HG02884 (cell line): ENCODE data around the gene XPNPEP3.
A peak's percentile ranks its signal among the peaks of the same experiment; 100 is the strongest.
"Not testable (repeated sequence)": the region's sequence is repeated elsewhere in the genome, so short reads cannot be mapped to it uniquely, and the experiment has no call there.

Source experiments
- ATAC-seq: cut with Tn5 transposase; IDR thresholded peaks from one replicate; pipeline ENCODE4 v1.9.1; 2021; ENCODE audit warnings: mild to moderate bottlenecking, moderate library complexity; ENCODE audit not compliant: unreplicated experiment

The XPNPEP3 gene

DNA sequence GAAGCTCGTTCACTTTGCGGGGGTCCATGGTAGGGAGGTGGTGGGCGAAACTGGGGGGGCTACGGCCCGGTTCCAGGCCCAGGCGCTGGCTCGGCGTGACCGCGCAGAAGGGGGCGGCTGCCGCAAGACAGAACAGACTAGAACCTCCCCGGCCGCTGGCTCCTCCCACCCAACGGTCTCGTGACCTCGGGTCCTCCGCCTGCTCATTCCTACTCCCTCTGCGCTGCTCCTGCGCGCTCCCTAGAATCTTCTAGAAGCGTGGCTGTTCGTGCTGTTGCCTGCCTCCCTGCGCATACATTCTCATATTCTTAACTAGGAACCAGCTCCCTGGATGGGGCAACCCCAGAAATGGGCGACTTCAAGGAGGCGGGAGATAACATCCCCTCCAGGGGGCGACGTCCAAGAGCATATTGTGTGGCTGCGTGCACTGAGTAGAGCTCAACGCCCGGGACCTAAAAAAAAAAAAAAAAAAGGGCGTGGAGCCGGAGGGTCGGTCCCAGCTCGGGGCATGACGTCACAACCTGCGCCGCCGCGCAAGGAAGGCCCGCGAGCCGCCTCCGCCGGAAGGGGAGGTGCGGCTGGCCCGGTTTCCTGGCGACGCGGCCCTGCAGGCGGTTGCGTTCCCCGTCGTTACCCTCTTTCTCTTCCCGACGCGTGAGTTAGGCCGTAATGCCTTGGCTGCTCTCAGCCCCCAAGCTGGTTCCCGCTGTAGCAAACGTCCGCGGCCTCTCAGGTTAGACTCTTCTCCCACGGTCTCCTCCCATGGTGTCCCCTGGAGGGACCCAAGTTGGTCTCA lies at the start of gene XPNPEP3, which contains the start of gene ST13:
Gene XPNPEP3, plus strand, starts transcription at position 636 of the 796 bp plus-strand sequence. Its CDS starts 34 bp downstream, at position 670.
Gene ST13, minus strand, starts transcription at position 127 of the 796 bp plus-strand sequence. Its CDS starts 99 bp downstream, at position 28.
- peak; percentile 87 for ATAC-seq

DNA sequence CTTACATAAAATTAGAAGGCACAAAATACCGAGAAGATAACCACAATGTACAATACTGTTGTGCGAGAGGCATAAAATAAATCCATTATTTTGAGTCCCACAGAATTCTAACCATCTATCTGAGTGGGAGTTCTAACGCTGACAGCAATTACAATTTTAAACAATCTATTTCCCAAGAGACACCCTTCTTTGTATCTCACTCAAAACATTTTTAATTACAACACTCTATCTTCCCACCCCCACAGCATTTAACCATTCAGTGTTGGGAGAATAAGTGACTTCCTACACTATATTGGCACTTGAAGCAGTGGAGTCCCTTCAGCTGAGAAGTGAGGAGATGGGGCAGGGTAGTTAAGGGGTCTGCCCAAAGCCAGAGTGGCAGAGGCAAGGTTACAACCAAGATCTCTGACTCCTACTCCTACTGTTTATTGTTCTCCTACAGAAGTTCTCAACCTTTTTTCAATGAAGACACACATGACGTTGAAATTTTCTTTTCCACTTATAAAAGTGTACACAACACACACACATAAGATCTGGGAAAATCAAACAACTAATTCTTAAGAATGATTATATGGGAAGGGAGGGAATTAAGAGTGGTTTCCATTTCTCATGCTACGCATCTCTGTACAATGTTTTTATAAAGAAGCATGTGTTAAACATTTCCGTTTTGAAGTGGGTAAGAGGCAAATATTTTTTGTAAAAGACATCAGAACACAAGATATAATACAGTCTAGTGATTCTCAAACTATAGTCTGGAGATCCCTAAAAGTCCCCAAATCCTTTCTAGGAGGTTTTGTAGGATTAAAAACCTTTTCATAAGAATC lies 48.7 kb upstream of the XPNPEP3 start:
- ATAC-seq = no peak

DNA sequence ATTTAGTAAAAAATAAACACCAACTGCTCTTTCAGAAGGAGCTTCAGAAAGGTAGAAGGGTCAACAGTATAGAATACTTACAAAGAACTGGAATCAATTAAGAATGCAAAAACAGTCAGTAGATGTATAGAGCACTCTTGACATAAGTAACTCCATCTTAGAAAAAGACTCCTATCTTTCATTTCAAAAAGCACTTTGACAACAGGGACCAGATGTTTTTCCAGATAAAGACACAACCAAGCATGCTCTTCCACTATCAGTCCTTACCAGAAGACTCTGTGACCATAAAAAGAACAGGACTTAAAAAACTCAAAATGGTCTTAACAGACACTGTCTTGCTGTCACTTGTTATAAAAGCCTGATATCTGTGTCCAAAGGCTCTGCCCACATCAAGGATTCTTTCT lies 43.0 kb upstream of the XPNPEP3 start:
- no peak for ATAC-seq

DNA sequence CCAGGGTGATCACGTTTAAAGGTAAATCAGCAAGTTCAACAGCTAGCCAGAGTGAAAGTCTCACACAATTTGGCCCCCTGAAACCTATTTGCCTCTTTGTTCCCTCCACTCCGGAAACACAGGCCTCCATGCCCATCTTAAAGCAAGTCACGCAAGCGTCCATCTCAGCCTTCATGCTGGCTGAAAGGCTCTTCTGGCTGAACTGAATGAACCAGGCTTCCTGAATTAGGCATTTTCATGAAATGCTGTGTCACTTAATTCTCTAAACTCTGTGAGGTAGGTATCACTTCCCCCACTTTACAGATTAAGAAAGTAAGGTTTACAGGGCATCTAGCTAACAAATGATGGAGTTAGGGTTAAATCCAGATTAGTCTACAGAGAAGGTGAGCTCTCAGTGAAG lies 39.2 kb upstream of the XPNPEP3 start:
- ATAC-seq = no peak

DNA sequence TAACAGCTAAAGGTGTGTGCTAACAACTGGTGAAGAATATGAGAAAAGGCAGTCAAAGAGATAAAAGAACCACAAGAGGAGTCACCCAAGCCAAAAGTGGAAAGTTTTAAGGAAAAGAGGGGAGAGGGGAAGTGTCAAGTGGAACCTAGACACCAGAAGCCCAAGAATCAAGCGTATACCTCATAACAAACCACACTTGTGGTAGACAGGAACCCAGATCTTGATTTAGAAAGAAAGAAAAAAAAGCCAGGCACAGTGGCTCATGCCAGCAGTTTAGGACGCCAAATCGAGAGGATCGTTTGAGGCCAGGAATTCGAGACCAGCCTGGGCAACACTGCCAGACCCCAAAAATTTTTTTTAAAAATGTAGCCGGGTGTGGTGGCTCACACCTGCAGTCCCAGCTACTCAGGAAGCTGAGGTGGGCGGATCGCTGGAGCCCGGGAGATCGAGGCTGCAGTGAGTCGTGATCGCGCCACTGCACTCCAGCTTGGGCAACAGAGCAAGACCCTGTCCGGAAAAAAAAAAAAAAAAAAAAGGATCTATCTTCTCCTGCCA lies 38.7 kb upstream of the XPNPEP3 start:
- ATAC-seq = no peak

DNA sequence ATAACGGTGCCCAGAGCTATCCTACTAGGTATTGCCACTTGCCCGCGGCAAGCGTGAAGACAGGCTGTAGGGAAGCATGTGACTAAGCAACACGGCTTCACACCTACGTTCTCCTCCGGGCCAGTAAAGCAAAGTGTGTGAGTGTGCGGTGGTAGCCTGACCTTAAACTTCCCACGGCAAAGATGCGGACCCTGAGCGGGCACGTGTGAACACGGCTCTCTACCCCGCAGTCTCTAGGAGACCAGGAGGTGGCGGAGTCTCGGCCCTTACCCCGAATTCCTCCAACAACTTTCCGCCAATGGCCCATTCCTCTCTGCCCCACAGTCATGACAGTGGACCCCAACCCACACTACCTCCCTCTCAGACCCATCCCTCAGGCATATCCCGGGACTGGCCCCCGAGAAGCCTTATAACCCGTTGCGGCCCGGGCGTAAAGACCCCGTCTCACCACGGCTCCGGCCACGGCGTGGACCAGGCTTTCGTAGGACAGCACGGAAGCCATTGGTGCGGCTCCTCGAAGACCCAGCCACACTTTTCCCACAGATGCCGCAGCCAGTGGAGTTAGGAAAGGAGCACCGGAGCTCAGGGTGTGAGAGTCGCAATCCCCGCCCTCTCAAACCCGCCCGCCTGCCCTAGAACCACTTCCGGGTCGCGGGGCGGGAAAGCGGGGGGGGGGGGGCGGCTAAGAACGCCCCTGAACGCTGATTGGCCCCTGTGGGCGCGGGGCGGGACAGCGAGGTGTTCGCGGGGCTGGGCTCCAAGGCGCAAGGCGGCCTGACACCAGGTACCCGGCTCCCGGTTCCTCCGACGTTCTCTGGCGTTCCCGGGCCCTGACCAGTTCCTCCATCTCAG lies 38.0 kb upstream of the XPNPEP3 start, which contains the start of gene SLC25A17:
Gene SLC25A17, minus strand, starts transcription at position 600 of the 852 bp plus-strand sequence. Its CDS starts 98 bp downstream, at position 502.
- no peak for ATAC-seq

DNA sequence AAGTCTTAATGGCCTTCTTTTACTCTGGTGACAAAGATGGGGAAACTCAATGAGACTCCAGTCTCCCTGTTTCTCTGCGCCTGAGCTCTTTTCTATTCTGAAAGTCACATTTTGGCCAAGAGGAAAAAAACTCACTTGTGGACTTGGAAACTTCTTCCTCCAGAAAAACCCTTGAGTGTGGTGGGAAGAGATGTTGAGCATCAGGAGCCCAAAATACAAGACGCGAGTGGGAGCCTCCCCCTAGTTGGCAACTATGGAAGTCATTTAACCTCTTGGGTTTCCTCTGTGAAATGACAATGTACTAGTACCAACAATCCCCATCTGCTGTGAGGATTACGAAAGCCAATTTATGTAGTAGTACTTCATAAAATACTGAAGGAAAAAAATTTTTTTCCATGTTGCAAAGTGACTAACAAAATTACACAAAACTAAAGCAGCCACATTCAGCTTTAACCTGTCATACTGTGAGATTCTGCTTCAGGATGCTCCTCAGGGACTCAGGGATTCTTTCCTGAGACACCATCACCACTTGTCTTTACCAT lies 37.3 kb upstream of the XPNPEP3 start:
- ATAC-seq = no peak

DNA sequence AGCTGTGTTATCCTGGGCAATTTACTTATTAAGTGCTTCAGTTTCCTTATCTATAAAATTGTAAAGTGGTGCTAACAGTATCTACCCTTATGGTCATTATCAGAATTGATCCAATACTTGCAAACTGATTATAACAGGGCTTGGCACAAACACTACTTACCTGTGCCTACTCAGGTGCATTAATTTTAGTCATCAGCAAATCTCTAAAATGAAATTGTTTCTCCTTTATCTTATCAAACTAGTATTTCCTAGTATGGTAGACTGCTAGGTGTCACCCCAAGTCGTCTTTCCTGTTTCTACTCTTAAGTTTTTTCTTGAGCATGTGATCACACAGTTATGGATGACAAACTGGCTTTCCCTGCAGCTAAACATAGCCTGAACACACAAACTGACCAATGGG lies 33.5 kb upstream of the XPNPEP3 start:
- ATAC-seq = no peak

DNA sequence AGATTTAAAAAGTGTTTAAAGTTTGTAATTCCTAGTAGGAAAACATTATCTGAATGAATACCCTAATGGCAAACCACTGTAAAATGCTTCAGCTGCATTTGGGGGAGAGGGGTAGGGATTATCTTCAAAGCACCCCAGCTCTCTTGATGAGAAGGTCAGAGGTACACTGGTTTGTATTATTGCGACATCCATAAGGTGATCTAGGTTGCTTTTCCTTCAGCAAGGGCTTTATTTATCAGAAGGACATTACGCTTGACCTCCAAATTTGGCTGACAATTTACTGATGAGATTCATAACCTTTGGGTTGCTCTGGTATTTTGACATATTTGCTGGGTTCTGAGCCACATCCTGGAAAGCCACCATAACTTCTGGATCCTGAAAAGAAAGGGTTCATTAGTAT lies 30.7 kb upstream of the XPNPEP3 start:
- not testable (repeated sequence) for ATAC-seq

DNA sequence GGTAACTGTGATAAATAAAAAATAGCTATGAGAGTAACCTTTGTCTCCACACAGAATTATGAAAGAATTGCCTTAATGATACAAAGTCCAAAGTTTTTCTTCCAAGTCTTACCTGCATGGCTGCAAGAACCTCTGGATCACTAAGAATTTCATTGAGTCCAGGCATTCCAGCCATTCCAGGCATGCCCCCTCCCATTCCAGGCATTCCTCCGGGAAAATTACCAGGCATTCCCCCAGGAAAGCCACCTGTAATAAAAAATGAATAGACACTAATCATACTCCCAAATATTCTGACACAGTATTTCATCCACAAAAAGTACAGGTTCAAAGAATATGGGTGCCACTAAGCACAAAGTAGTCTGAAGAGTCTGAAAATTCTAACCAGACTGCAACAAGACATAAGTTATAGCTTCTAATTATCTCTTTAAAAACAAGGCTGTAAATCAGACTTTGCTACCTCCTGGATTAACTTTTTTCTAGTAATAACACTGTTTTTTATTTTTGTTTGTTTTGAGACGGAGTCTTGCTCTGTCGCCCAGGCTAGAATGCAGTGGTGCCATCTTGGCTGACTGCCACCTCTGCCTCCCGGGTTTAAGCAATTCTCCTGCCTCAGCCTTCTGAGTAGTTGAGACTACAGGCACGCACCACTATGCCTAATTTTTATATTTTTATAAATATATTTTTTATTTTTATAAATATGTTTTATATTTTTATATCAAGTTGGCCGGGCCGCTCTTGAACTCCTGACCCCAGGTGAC lies 29.8 kb upstream of the XPNPEP3 start:
- no peak for ATAC-seq

DNA sequence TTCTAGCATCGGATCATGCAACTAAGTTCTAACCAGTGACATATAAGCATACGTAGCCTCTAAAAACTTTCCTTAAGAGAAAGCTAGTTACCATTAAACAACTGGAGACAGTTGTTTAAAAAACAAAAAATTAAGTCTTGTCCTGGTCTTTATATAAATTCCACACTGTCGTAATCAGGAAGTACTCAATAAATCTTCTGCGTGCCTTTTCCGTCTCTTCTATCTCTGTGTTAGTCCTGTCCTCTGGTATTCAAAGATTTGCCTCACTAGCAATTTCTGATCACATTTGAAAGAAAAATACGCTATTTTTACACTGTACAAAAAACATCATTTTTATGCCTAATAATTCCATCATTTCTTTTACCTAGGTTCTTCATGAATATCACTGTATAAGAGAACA lies 27.8 kb upstream of the XPNPEP3 start:
- no peak for ATAC-seq

DNA sequence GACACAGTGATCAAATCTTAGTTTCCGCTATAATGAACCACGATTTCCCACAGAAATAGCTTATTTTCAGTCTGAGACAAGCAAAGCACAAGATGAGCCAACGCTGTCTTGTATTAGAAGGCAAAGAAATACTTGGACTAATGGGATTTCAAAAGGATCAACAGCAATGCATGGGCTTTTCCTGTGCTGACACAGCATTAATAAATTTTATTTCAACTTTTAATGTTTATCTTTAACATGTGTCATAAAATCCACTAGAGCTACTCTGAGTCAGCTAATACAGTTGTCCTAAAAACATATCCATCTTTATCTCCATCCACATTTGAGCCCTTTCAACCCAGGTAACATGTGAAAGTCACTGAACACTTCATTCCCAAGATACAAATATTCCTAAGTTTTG lies 22.3 kb upstream of the XPNPEP3 start:
- ATAC-seq = no peak

DNA sequence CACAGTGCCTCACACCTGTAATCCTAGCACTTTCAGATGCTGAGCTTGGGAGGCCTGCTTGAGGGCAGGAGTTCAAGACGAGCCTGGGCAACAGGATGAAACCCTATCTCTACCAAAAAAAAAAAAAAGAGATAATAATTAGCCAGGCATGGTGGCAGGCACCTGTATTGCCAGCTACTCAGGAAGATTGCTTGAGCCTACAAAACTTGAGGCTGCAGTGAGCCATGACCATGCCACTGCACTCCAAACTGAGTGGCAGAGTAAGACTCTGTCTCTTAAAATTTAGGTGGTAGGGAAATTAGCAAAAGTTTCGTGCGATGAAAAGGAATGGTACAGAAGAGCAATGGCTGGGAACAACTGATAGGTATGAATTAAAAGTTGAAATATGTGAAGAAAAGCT lies 18.5 kb upstream of the XPNPEP3 start:
- no peak for ATAC-seq

DNA sequence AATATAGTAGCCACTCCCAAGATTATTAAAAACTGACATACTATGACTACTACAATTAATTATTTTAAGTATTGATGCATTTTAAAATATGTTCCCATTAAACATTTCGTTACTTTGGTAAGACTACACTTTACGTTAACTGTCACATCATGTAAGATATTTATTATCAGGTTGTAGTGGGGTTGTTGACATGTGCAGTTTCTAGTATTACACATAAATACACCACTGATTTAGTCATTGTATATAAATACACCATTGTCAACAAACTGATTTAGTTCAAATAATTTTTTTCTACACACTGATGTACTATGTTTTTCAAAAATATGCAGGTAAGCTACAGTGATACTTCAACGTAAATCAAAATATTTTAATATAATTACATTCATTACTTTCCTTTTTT lies 12.0 kb upstream of the XPNPEP3 start:
- ATAC-seq = no peak

DNA sequence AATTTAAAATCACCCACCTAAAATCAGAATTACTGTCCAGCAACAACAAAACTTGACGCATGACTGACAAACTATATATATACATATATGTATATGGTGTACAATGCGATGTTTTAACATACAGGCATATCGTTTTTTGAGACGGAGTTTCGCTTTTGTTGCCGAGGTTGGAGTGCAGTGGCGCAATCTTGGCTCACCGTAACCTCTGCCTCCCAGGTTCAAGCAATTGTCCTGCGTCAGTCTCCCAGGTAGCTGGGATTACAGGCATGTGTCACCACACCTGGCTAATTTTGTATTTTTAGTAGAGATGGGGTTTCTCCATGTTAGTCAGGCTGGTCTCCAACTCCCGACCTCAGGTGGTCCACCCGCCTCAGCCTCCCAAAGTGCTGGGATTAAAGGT lies 11.1 kb upstream of the XPNPEP3 start:
- not testable (repeated sequence) for ATAC-seq

DNA sequence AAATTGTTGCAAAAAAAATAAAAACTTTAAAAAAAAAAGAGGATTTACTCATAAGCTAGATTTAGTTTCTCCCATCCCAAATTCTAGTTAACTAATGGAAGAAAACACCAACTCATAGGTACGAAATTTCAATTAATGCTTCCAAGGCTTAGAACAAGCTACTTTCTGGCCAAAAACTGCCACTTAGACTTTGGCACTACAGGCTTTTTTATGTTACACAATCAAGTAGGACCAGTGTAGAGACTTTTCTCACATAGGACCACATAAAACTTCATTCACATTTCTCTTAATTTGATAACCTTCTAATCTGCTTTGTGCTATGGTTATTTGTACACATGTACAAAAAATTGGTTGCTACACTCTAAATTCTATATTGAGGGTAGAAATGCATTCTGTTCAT lies 3.6 kb upstream of the XPNPEP3 start:
- no peak for ATAC-seq

DNA sequence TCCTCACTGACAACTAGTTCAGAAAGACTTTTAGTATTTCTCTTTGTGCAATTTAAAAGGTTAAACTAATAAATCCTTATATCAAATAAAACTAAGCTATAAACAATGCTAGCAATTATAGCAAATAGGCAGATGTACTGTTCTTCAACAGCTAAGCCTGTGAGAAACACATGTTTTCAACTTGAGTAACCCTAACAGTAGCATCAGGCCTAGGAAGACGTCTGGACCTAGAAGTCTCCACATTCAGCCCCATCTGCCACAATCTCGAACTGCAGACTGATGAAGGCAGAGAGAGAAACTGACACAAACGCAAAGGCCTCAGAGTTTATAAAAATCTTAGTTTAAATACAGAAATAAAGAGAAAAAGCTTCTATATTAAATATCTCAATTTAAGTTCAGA lies 3.0 kb upstream of the XPNPEP3 start:
- ATAC-seq = no peak

DNA sequence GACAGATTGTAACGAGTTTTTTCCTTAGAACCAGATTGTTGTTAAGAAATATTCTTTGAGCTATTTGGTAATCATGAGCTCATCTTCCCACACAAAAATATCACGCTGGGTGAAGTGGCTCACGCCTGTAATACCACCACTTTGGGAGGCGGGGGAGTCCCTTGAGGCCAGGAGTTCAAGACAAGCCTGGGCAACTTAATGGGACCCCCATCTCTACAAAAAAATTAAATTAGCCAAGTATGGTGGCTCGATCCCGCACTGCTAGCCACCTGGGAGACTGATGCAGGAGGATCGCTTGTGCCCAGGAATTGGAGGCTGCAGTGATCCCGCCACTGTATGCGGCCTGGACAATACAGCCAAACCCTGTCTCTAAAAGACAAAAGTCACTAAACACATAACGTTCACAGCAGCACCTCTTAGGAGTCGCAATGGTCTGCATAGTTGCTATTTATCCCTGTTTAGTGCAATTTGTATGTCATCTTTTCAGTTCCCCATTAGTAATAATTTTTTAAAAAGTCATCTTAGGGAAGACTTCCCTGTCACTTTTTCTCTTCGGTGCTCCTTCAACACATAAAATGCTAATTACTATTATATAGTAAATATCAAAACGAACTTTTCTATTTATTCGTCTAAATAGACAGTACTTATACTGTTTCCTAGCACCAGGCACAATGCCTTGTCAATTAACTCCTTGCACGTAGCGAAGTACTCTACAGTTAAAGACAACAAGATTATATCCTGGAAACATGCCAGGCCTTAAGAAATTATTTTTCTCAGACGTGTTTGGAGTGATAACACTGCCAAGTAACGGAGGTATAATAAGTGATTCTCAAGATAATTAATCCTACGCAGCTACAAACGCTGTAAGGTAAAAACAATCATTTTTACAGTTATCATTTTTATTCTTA lies 1.6 kb upstream of the XPNPEP3 start:
- no peak for ATAC-seq
